Pons (tissue), 1 donor: ENCODE results near the gene CELSR1.
"Not testable (repeated sequence)": the region's sequence is repeated elsewhere in the genome, so short reads cannot be mapped to it uniquely, and the experiment has no call there.

ENCODE experiments used
- DNase-seq: peaks from one replicate; pipeline ENCODE4 v3.0.0-alpha.2; 2016; ENCODE audit warnings: low spot score

CELSR1 gene

DNA sequence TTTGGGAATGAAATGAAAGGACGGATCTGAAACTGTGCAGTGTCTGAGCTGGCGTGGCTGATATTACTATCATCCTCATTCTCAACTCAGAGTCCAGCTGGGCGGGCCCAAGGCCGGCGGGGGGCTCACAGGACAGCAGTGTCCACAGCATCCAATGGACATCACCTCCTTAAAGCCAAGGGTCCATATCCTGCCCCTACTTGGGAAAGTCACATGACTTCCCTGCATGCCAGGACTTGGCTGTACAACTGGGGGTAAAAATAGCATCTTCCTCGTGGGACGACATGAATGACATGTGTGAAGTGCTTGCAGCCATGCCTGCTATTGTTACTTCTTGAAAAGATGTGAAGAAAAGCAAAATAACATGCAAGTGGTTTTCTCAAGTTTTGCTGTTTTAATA is 119.7 kb downstream of the CELSR1 start:
- DNase-seq: no peak

GRCh38 chr22:46416891-46417580 is 120.4 kb downstream of the CELSR1 start:
- no peak for DNase-seq

GRCh38 chr22:46416520-46416871 is 120.9 kb downstream of the CELSR1 start:
- DNase-seq: no peak

GRCh38 chr22:46415776-46416519 is 121.5 kb downstream of the CELSR1 start:
- no peak for DNase-seq

- no peak for DNase-seq
These were observed 122.7 kb downstream of the CELSR1 start for GRCh38 chr22:46414704-46415103.

- DNase-seq: no peak
These were observed 123.6 kb downstream of the CELSR1 start for GRCh38 chr22:46413725-46414379.

DNA sequence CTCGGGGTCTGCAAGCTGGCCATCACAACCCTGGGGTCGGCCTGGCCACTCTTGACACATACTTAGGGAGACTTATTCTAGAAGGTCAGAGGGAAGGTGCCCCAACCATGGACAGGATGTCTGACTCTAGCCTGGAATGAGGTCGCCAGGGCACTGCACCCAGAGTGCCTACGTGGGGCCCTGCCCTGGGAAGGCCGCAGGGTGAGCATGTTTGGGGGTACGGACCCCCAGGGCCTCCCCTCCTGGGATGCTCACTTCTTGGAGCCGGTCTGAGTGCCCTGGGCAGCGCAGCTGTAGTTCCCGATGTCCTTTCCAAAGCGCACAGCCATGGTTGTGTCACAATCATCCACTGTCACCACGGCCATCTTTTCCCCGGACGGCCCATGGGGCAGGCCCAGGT is 126.1 kb downstream of the CELSR1 start:
- no peak for DNase-seq

DNA sequence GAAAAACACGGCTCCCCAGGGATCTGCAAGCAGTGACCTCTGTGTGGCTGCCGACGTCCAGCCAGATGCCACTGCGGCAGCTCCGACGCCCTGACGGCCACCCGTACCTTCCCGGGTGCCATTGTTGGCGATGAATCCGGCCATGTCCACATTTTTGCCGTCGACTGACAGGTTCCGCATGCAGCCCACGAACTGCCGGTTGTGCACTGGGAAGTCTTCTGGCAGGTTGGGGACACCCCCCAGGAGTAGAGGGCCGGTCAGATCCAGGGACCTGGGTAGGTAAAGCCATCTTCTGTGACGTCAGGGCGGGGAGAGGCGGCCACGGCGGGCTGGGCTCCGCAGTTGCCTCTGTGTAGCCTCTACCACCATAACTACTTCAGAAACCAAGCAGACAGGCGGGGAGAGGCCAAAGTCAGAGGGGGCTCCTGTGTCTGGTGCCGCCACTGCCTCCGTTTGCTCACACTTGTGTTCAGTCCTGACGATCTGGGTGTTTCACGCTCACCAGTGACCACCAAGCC is 127.1 kb downstream of the CELSR1 start:
- DNase-seq: no peak

DNA sequence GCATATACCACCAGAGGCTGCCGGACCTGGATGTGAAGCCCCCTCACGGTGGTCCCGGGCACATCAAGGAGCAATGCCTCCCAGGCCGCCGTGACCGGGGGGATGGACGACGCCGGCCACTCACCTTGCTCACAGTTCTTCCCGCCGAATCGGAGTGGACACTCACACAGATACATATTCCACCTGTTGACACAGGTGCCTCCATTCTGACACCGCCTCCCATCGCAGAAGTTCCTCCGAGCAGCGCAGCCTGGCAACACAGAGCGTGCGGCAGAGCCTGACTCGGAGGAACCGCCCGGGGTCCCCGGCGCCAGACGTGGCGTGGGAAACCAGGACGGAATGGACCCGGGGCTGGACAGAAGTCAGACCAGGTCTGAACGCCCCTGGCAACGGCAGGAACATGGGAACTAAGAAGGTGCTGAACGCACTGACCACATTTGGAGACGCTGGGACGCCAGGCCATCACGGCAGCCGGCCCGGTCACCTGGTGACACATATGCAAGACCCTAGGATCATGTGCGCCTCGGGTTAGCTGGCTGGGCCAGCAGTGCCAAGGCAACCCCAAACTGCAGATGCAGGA is 127.7 kb downstream of the CELSR1 start:
- no peak for DNase-seq

GRCh38 chr22:46408568-46409506 is 128.6 kb downstream of the CELSR1 start:
- DNase-seq: no peak

DNA sequence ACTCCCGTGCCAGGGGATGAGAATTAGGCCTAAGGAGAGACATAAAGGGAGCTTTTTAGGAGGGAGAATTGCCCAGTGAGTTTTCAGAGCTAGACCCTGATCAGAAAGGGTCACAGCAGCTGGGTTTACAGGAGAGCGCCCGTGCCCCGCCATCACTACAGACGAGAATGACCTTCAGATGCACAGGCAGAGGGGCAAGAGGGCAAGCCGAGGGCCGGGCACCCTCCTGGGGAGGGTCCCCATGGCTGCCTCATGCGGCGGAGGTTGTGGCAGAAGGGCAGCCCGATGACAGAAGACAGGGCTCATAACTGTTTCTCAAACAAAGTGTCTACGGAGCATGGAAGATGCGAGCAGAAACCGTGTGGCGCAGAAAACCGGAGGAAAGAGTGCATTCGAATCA is 129.7 kb downstream of the CELSR1 start:
- DNase-seq: no peak

- no peak for DNase-seq
These were observed 130.6 kb downstream of the CELSR1 start for GRCh38 chr22:46406791-46407190.

DNA sequence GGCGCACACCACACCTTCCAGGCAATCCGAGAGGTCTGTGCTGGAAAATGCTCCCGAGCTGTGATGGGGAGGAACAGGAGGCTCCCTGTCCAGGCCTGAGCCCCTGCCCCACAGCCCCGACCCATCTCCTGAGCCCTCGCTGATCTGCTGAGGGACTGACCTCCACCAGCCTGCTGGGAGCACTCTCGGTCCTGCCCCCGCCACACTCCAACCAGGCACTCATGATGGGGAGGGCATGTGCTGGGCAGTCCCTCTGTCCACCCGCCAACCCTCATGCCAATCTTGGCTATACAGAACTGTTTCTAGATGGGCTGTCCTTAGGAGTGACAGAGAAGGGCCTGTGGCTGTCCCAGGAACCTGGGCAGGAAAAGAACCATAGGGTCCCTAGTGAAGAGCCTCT is 131.1 kb downstream of the CELSR1 start:
- no peak for DNase-seq

DNA sequence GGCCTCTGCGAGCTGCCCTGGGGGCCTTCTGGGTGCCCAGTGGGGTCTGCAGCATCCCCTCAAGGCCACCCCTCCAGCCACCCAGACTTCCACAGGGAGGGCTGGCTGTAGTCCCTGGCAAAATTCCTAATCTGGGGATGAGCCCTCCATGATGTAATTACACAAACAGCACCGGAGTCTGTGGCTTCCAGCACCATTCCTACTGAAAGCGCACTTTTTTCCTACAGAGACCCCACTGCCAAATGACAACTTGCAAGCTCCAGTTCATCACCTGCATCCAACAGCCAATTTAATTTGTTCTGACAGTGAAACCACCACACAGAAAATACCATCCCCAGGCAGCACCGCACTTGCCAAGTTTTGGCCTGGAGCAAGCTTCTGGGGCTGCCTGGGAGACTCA is 131.5 kb downstream of the CELSR1 start:
- DNase-seq: no peak

- DNase-seq: not testable (repeated sequence)
These were observed 133.5 kb downstream of the CELSR1 start for GRCh38 chr22:46403880-46404279.

- DNase-seq: no peak
These were observed 134.9 kb downstream of the CELSR1 start for GRCh38 chr22:46402505-46402904.

GRCh38 chr22:46401370-46401769 is 136.1 kb downstream of the CELSR1 start:
- DNase-seq: no peak

DNA sequence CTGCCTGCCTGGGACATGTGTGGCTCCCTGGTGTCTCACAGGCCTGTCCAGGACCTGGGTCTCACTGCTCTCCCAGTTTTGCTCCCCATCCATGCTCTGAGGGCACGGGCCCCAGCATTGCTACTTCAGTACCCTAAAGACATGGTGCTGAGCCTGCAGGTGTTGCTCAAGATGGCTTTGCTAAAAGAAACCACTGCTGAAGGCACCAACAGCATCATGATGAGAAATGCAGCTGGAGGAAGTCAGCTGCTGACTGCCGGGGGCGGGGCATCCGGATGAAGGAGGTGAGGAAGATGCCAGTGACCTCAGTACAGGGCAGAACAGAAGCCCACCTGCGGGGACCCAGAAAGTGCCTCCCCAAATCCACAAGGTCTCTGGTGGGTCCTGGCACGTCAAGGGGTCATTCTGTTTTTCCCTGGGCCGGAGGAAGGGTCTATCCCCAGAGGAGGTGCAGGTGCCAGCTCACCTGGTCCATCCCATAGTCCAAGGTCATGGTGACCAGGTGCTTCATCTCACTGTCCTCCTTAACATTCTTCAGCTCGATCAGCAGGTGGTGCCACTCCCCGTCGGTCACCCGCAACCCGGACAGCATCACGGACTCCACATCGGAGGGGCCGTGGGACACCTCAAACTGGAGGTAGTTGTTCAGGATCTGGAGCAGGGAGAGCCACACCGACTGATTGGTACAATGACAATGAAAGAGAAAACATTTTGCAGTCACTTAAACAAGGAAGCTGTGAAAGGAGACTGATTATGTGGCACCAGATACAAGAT is 138.0 kb downstream of the CELSR1 start:
- DNase-seq: no peak

- DNase-seq: no peak
These were observed 139.5 kb downstream of the CELSR1 start for GRCh38 chr22:46397951-46398350.

DNA sequence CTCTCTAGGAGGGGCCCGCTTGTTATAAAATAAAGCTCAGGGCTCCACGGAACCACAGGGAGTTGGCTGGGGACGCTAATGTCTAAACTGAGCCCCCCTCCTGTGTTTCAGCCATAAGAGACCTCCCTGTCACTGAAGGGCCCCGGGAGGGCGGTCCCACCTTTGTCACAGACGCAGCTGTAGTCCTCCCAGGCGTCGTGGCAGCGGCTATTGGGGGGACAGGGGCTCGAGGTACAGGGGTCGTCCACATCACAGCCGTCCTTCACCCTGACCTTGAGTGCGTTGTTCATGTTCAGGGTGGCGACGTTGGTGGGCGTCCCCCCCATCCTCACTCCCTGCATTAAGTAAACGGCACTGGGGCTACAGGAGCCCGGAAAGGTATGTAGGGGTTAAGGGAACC is 139.9 kb downstream of the CELSR1 start:
- no peak for DNase-seq

- DNase-seq: not testable (repeated sequence)
These were observed 140.4 kb downstream of the CELSR1 start for GRCh38 chr22:46397049-46397448.
